Mucosa of descending colon (tissue), 3 donors: Measurements from ENCODE around the gene CDH3. TPM values are rescaled to one million over a fixed set of nuclear protein-coding genes. Genes with fewer than 3 reads are reported as not detected.

ENCODE experiments used
- ATAC-seq: fragments of 200-7000 bp; cut with Tn5 transposase; one replicate; pipeline ENCODE4 v1.9.1; 2020; ENCODE audit warnings: mild to moderate bottlenecking, moderate library complexity
- DNase-seq, 3 donors: peaks; one replicate each; pipeline ENCODE4 v3.0.0-alpha.2; 2020
- H3K36me3 ChIP-seq: fragments of 200-600 bp; one replicate; pipeline ENCODE4 v1.8.0; 2021; ENCODE audit warnings: low read depth, mild to moderate bottlenecking
- H3K4me1 ChIP-seq: fragments of 200-600 bp; one replicate; pipeline ENCODE4 v1.8.0; 2021; ENCODE audit warnings: low read depth, mild to moderate bottlenecking
- H3K4me3 ChIP-seq: fragments of 200-600 bp; one replicate; pipeline ENCODE4 v1.8.0; 2021; ENCODE audit warnings: mild to moderate bottlenecking
- H3K9me3 ChIP-seq: fragments of 200-600 bp; one replicate; pipeline ENCODE4 v1.8.0; 2021; ENCODE audit warnings: mild to moderate bottlenecking
- CTCF ChIP-seq: fragments of 200-600 bp; IDR thresholded peaks from one replicate; pipeline ENCODE4 v1.8.0; 2022; ENCODE audit warnings: antibody characterized with exemption, mild to moderate bottlenecking
- intact Hi-C, 2 donors: fragments of 100-400 bp; cut with DNase I in 1 of 2; cut with micrococcal nuclease in 1 of 2; formaldehyde crosslinking; loops; one replicate each; pipeline versions ENCODE4 v1.11.0 to v1.11.1; 2022; cut with DNase I, micrococcal nuclease
- total RNA-seq, 3 donors: library from RNA; stranded (reverse); fragmentation: NEBNext Ultra II Directional in 2 of 3; extraction: Animal tissue kit (Norgen Biotek cat#: 25700) in 2 of 3; gene quantifications; one replicate each; pipeline versions ENCODE4 v1.2.1 to v1.2.4, GENCODE V29; 2021 to 2023
- donor health status: DM: no; HTN: no; CAD: no; lungs with moderate emphysema.
- donor health status: DM: no; HTN: no; CAD: no.
- donor health status: DM: no; HTN: yes; CAD: no.

Gene CDH3
- total RNA-seq, 3 donors from 2014 or later, result 0.22 to 0.77 (median 0.38) TPM

- DNase-seq, result no peak
- no peaks in the 10 kb centered on the region for H3K9me3 ChIP-seq
- no peak for TF ChIP-seq CTCF
- H3K4me3 ChIP-seq, result no peak overlapping the region
- H3K4me1 ChIP-seq, result peaks cover 4% of the 10 kb centered on the region
- H3K36me3 ChIP-seq, result no peaks in the 10 kb centered on the region
- no peak for ATAC-seq
- intact Hi-C loops, result no loop called here
These were observed 87.8 kb downstream of the CDH3 start for GRCh38 chr16:68732741-68733399.

GRCh38 chr16:68733570-68733969 lies 88.5 kb downstream of the CDH3 start:
- Histone ChIP-seq H3K4me1 (peaks cover 4% of the 10 kb centered on the region), H3K4me3 (no peak overlapping the region), H3K36me3 (no peaks in the 10 kb centered on the region), H3K9me3 (no peaks in the 10 kb centered on the region)
- DNase-seq, result peak in 1 of 3 donors; percentile 18
- ATAC-seq, result no peak
- TF ChIP-seq CTCF, result no peak
- intact Hi-C loops, result no loop called here

GRCh38 chr16:68734782-68735181 lies 89.7 kb downstream of the CDH3 start:
- H3K36me3 ChIP-seq, result no peaks in the 10 kb centered on the region
- no peaks in the 10 kb centered on the region for H3K9me3 ChIP-seq
- DNase-seq, result no peak
- intact Hi-C loops, result no loop called here
- H3K4me1 ChIP-seq, result peaks cover 9% of the 10 kb centered on the region
- ATAC-seq, result no peak
- TF ChIP-seq CTCF, result no peak
- no peak overlapping the region for H3K4me3 ChIP-seq

- no peaks in the 10 kb centered on the region for H3K9me3 ChIP-seq
- no peak overlapping the region for H3K4me3 ChIP-seq
- DNase-seq (peak in 1 of 3 donors; percentile 44), ATAC-seq (no peak)
- H3K4me1 ChIP-seq, result peaks cover 25% of the 10 kb centered on the region
- no peak for TF ChIP-seq CTCF
- no peaks in the 10 kb centered on the region for H3K36me3 ChIP-seq
- intact Hi-C loops, result no loop called here
These were observed 91.5 kb downstream of the CDH3 start for GRCh38 chr16:68736561-68736960.

GRCh38 chr16:68737046-68737729 lies 92.1 kb downstream of the CDH3 start, which contains the start of gene CDH1:
CDH1 (plus strand) TSS chr16:68737292; CDS start chr16:68737416, 124 bp downstream.
- no peak for TF ChIP-seq CTCF
- ATAC-seq (peak; percentile 91), DNase-seq (peak; percentile 96 to 97 (median 97))
- intact Hi-C loops, result no loop called here
- Histone ChIP-seq H3K4me3 (peak within 1 kb of the TSS; percentile 54), H3K4me1 (peaks cover 29% of the 10 kb centered on the region), H3K9me3 (no peaks in the 10 kb centered on the region), H3K36me3 (no peaks in the 10 kb centered on the region)
